Aorta (tissue), 5 donors: ENCODE results near the gene CAND1. TPM values are rescaled to one million over a fixed set of nuclear protein-coding genes. Genes with fewer than 3 reads are reported as not detected.

Experiments
- ATAC-seq: fragments of 200-7000 bp; cut with Tn5 transposase; one replicate; pipeline ENCODE4 v1.9.1; 2022; ENCODE audit warnings: moderate library complexity; ENCODE audit not compliant: low FRiP score
- DNase-seq, 2 donors: peaks; one replicate each; pipeline ENCODE4 v3.0.0-alpha.2; 2020
- H3K27ac ChIP-seq, 2 donors: one replicate each; pipeline ENCODE4 v1.5.1; 2013; ENCODE audit warnings: low read length in 2 of 2, mild to moderate bottlenecking in 2 of 2, moderate library complexity in 2 of 2, control low read depth in 1 of 2, inconsistent platforms in 1 of 2, low read depth in 1 of 2
- H3K27me3 ChIP-seq, 2 donors: one replicate each; pipeline ENCODE4 v1.6.1; 2013; ENCODE audit warnings: control low read depth in 1 of 2, low read length in 1 of 2, mild to moderate bottlenecking in 1 of 2, moderate library complexity in 1 of 2; ENCODE audit not compliant: insufficient read depth in 2 of 2, control insufficient read depth in 1 of 2
- H3K36me3 ChIP-seq, 2 donors: one replicate each; pipeline ENCODE4 v1.6.1; 2013; ENCODE audit warnings: control low read depth in 1 of 2, low read length in 1 of 2, mild to moderate bottlenecking in 1 of 2; ENCODE audit not compliant: insufficient read depth in 2 of 2, control insufficient read depth in 1 of 2
- H3K4me1 ChIP-seq, 2 donors: one replicate each; pipeline ENCODE4 v1.6.1; 2013; ENCODE audit warnings: low read length in 2 of 2, control low read depth in 1 of 2, mild to moderate bottlenecking in 1 of 2, moderate library complexity in 1 of 2; ENCODE audit not compliant: insufficient read depth in 2 of 2, control insufficient read depth in 1 of 2
- H3K4me3 ChIP-seq, 2 donors: one replicate each; pipeline ENCODE4 v1.5.1; 2013; ENCODE audit warnings: low read length in 2 of 2, control low read depth in 1 of 2, mild to moderate bottlenecking in 1 of 2
- H3K9me3 ChIP-seq: one replicate; pipeline ENCODE4 v1.6.1; 2013; ENCODE audit warnings: mild to moderate bottlenecking, low read length; ENCODE audit not compliant: control insufficient read depth
- WGBS, 2 donors: extraction: QIAGEN DNeasy Blood & Tissue Kit; methylation state at CpG; one replicate each; pipeline ENCODE4 v1.1.7; 2013; 5-methylcytosine and 5-hydroxymethylcytosine counted together
- intact Hi-C, 2 donors: fragments of 100-400 bp; cut with DNase I; formaldehyde crosslinking; loops; one replicate each; pipeline versions ENCODE4 v1.14.2 to v1.15.0; 2022
- polyA plus RNA-seq, 2 donors: library from polyadenylated mRNA; stranded (reverse); fragments of 200-250 nt; gene quantifications; one replicate each; pipeline ENCODE4 v1.2.3, GENCODE V29; 2013
- total RNA-seq, 2 donors: library from RNA; stranded (reverse); fragmentation: NEBNext Ultra II Directional; extraction: Animal tissue kit (Norgen Biotek cat#: 25700); gene quantifications; one replicate each; pipeline ENCODE4 v1.2.1, GENCODE V29; 2021
- donor health status: healthy with polysubstance abuse.
- donor health status: Bipolar disorder and iron deficiency.
- donor health status: DM: no; HTN: no; CAD: no.
- donor health status: DM: no; HTN: no; CAD: no.
- donor health status: DM: yes; HTN: yes; CAD: no.

CAND1 gene
- total and polyA plus RNA-seq, 4 donors, result 10.9 to 113 (median 54.3) TPM

DNA sequence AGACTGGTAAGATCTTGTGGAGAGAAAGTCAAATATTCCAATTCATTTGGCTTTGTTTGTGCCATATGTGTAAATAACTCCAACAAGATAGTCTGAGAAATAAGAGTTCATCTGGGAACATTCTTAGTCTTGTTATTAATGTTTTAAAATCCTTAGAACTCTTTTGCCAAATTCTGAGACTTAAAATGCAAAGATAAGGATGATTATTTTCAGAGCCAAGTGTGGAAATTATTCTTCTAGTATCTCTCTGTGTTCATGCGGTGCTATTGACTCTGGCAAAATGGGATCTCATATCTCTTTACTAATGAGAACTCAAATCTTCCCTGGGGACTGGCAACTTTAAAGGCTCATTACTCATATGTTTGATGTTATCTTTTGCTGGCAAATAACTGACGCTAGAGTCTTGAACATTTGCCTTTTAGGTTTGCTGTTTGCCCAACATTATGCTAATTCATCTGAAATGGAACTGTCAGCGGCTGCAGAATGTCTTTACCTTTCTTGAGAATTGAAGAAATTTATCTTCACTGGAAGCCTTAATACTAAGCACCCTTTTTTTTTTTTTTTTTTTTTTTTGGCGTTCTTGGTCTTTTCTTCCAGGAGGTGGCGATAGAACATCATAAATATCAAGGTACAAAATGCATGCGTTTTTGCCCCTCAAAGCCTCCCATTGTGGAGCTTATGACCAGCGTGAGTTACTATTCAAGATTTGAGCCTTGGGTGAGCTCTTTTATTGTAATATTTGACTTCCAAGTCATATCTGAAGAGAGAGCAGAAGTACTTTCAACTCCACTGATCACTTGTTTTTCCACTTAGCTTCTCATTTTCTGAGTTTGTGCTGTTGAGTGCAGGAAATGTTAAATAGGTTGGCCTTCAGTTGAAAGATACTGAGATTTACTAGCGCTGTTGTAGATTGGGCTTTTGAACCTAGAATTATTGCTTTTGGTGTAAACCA is 86.5 kb downstream of the CAND1 start:
- WGBS, 2 donors, result 5 to 7% methylated on average over 8 of the region's 8 CpGs
- no peak for DNase-seq
- ATAC-seq, result peak; percentile 80

DNA sequence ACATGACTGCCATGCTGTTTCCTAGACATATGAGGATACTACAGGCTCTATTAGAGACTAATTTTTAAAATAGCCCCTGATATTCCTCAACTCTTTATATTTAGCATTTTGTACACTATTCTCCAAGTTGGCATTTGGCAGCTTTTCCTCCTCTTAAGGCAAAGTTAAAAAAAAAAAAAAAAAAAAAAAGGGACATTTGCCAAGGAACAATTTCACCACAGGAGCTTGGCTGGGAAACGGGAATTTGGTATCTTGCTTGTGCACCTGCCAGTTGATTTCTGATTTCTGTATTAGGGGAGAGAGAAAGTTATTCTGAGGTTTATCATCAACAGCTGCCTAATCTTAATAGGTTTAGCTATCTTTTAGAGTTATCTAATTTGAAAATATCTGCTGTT is 87.2 kb downstream of the CAND1 start:
- no peak overlapping the region for H3K27ac ChIP-seq
- no peak for ATAC-seq
- WGBS, 2 donors, result 2 to 4% methylated on average over 1 of the region's 1 CpG

More for the DNA sequence above, 86.5 kb downstream of the CAND1 start:
- Histone ChIP-seq H3K9me3 (no peaks in the 10 kb centered on the region), H3K27ac (no peak overlapping the region), H3K36me3 (no peaks in the 10 kb centered on the region), H3K27me3 (no peaks in the 10 kb centered on the region), H3K4me1 (peaks cover 0 to 3% of the 10 kb centered on the region in 2 donors), H3K4me3 (no peak overlapping the region)
- intact Hi-C loops, result loop anchor here (2.0 to 10.0 kb wide), 7 partner anchors 87 to 962 kb away; partner anchors contain the start of gene DYRK2 (in 1 of the 2)

DNA sequence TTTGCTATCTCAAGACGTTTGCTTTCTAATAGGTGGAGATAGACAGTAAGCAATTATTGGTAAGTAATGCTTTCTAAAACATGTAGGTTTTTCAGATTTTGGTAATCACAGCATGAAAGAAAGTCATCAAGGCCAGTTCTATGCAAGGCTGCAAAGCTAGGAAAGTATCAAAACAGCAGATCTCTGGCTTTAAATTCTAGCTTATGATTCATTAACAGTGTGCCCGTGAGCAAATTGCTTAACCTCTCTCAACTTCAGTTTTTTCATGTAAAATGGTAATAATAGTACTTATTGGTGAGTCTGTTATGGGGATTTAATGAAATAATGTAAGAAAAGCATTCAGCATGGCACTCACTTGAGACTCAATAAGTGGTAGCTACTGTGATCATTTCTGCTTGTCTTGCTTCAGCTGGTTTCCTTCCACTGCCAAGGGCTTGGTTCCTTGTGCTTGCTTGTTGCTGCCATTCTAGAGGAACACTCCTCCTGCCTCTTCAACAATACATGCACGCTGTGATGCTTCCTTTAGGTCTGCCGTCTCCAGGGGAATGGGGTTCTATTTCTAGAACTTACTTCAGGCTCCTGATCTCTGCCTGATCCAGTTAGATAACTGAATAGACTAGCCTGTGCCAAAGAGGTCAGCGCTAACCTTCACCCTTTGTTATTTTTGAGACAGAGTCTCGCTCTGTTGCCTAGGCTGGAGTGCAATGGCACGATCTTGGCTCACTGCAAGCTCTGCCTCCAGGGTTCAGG is 88.4 kb downstream of the CAND1 start:
- WGBS, 2 donors, result 71 to 73% methylated on average over 7 of the region's 7 CpGs

More for the DNA sequence above, 87.2 kb downstream of the CAND1 start:
- intact Hi-C loops, result loop anchor here (2.0 to 10.0 kb wide), 7 partner anchors 86 to 961 kb away; partner anchors contain the start of gene DYRK2 (in 1 of the 2)
- no peak overlapping the region for H3K4me3 ChIP-seq
- no peaks in the 10 kb centered on the region for H3K27me3 ChIP-seq
- H3K36me3 ChIP-seq, result no peaks in the 10 kb centered on the region
- peaks cover 0 to 3% of the 10 kb centered on the region in 2 donors for H3K4me1 ChIP-seq
- no peaks in the 10 kb centered on the region for H3K9me3 ChIP-seq
- no peak for DNase-seq

DNA sequence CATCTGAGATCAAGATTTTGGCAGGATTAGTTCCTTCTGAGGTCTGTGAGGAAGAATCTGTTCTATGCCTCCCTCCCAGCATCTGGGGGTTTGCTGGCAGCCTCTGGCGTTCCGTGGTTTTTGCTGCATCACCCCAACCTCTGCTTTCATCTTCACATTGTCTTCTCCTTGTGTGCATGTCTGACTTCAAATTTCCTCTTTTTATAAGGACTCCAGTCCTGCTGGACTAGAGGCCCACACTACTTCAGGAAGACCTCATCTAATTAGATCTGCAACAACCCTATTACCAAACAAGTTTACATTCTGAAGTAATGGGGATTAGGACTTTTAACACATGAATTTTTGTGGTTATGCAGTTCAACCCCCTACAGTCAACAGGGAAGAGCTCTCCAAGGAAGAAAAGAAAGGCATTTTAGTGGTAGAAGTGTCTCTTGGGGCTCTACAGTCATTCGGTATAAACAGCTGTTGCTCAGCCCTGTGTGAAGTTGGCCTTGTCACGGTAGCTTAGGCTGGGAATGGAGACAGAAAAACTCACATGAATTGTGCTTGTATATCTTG is 89.7 kb downstream of the CAND1 start:
- Histone ChIP-seq H3K4me3 (no peak overlapping the region), H3K36me3 (no peaks in the 10 kb centered on the region), H3K27me3 (no peaks in the 10 kb centered on the region), H3K4me1 (peaks cover 0 to 3% of the 10 kb centered on the region in 2 donors), H3K27ac (no peak overlapping the region), H3K9me3 (no peaks in the 10 kb centered on the region)
- no peak for ATAC-seq
- intact Hi-C loops, result loop anchor here (5.0 to 10.0 kb wide), 5 partner anchors 83 to 958 kb away; partner anchors contain the start of gene DYRK2 (in 1 of the 2)
- 71 to 75% methylated on average over 4 of the region's 4 CpGs for WGBS, 2 donors
- DNase-seq, result no peak

More for the DNA sequence above, 88.4 kb downstream of the CAND1 start:
- peaks cover 0 to 3% of the 10 kb centered on the region in 2 donors for H3K4me1 ChIP-seq
- H3K27me3 ChIP-seq, result no peaks in the 10 kb centered on the region
- intact Hi-C loops, result loop anchor here (2.0 to 10.0 kb wide), 7 partner anchors 85 to 960 kb away; partner anchors contain the start of gene DYRK2 (in 1 of the 2)
- no peak overlapping the region for H3K27ac ChIP-seq
- H3K4me3 ChIP-seq, result no peak overlapping the region
- no peaks in the 10 kb centered on the region for H3K36me3 ChIP-seq
- ATAC-seq (no peak), DNase-seq (no peak)
- no peaks in the 10 kb centered on the region for H3K9me3 ChIP-seq

DNA sequence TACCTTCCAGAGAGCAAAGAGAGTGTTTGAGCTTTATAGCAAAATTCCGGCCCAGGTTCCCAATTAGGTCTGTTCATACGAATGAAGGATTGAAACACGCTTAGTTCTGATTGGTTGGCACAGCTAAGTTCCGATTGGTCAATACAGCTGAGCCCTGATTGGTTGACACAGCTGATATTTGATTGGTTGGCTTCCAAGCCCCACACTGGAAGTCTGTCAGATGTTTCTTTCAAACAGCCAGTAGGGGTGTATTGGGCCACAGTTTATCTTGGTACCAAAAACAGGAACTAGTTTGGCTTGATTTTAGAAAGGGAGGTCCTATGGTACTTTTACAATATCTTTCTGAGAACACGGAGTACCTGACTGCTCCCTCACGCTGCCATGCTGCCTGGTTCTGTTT is 93.4 kb downstream of the CAND1 start:
- WGBS, 2 donors, result 71 to 76% methylated on average over 6 of the region's 6 CpGs
- ATAC-seq (no peak), DNase-seq (no peak)
- Histone ChIP-seq H3K27ac (no peak overlapping the region), H3K27me3 (no peaks in the 10 kb centered on the region), H3K36me3 (no peaks in the 10 kb centered on the region), H3K4me1 (no peaks in the 10 kb centered on the region), H3K9me3 (no peaks in the 10 kb centered on the region), H3K4me3 (no peak overlapping the region)
- intact Hi-C loops, result no loop called here

DNA sequence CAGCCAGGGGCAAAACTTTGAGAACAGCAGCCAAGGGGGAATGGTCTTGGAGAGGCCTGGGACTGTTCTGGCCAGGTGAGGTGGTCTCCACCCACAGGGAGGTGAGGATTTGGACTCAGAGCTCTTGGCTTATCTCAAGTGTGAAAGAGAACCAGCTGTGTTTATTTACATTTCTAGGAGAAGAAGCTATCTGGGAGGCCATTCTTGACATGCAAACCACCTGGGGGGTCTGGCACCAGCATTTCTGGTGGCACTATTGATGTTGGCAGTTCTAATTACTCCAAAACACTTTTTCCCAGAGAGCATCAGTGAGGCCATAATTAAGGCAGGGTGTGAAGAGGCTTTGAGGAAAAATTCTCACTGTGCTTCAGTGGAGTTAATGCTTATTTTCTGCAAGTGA is 95.1 kb downstream of the CAND1 start:
- no peak for ATAC-seq
- intact Hi-C loops, result no loop called here
- no peaks in the 10 kb centered on the region for H3K9me3 ChIP-seq

DNA sequence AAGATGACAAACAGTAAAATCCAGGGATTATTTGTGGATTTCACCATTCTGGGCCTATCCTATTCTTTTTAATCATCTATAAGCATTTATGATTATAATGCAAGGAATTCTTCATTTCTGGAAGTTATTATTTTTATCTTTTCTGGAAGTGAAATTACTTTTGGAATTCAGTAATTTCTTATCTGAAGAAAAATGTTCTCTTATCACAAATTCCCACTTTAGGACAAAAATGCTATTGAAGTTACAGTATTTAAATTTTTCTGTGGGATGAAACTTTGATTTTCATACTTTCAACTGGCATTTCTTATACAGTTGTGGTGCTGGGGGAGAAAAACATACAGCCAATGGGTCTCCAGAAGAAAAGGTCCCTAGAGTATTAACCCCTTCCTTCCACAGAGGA is 96.0 kb downstream of the CAND1 start:
- Histone ChIP-seq H3K27me3 (no peaks in the 10 kb centered on the region), H3K36me3 (no peaks in the 10 kb centered on the region), H3K27ac (no peak overlapping the region), H3K9me3 (no peaks in the 10 kb centered on the region), H3K4me3 (no peak overlapping the region), H3K4me1 (no peaks in the 10 kb centered on the region)
- ATAC-seq (no peak), DNase-seq (no peak)
- intact Hi-C loops, result no loop called here

More for the DNA sequence above, 95.1 kb downstream of the CAND1 start:
- Histone ChIP-seq H3K27me3 (no peaks in the 10 kb centered on the region), H3K36me3 (no peaks in the 10 kb centered on the region), H3K4me3 (no peak overlapping the region), H3K27ac (no peak overlapping the region), H3K4me1 (no peaks in the 10 kb centered on the region)
- no peak for DNase-seq

DNA sequence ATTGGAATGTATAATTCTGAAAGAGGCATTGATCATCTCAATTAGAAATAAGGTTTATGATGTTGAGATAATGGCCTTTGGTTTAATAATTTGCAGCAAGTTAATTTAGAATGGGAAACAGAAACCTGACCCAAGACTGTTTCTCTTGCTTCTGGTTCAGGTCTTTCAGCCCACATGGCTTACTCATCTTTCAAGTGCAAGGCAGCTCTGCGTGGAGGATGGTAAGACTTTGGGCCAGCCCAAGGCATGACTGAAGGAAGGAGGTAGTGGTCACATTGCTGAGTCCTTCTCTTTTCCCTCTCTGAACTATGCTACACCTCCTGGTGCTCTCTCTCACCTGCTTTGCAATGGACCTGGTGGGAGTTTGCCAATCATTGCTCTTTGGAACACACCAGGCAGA is 98.7 kb downstream of the CAND1 start:
- ATAC-seq, result no peak

More for the DNA sequence above, 98.7 kb downstream of the CAND1 start:
- no peak overlapping the region for H3K4me3 ChIP-seq
- no peaks in the 10 kb centered on the region for H3K27me3 ChIP-seq
- WGBS, 2 donors, result 92 to 96% methylated on average over 1 of the region's 1 CpG
- no peaks in the 10 kb centered on the region for H3K9me3 ChIP-seq
- no peaks in the 10 kb centered on the region for H3K36me3 ChIP-seq
- intact Hi-C loops, result no loop called here
- no peaks in the 10 kb centered on the region for H3K4me1 ChIP-seq
- no peak for DNase-seq
- no peak overlapping the region for H3K27ac ChIP-seq
